DMS153 (cell line): ENCODE results near the gene MANSC4.
"Not testable (repeated sequence)": the region's sequence is repeated elsewhere in the genome, so short reads cannot be mapped to it uniquely, and the experiment has no call there.

Source experiments
- DNase-seq: peaks from one replicate; lab custom pipeline; 2025; lab: John Stamatoyannopoulos, UW

MANSC4 gene

DNA sequence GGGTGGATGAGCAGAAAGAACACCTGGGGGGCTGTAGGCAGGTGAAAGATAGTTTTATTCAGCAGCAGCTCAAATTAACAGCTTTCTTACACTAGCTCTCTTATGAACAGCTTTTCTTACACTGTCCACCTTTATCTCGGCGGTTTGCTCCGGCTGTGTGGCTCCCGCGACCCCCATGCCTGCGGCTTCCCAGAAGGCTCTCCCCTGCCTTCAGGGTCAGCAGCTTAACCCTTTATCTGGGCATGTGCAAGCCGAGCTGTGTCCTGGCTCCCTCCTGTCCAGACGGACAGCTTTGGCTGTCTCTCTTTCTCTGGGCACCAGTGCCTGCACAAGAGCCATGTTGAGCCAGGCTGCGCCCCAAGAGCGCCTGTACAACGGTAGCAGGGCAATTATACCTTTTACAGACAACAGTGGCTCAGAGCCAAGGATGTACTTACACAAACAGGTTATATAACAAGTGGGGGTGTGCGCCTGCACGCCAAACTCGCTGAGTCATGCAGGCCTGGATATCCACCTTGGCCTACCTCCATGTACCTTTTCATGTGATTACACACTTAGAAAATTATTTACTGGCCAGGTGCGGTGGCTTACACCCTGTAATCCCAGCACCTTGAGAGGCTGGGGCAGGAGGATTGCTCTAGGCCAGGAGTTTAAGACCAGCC, 28.5 kb downstream of the MANSC4 start:
- DNase-seq = no peak

DNA sequence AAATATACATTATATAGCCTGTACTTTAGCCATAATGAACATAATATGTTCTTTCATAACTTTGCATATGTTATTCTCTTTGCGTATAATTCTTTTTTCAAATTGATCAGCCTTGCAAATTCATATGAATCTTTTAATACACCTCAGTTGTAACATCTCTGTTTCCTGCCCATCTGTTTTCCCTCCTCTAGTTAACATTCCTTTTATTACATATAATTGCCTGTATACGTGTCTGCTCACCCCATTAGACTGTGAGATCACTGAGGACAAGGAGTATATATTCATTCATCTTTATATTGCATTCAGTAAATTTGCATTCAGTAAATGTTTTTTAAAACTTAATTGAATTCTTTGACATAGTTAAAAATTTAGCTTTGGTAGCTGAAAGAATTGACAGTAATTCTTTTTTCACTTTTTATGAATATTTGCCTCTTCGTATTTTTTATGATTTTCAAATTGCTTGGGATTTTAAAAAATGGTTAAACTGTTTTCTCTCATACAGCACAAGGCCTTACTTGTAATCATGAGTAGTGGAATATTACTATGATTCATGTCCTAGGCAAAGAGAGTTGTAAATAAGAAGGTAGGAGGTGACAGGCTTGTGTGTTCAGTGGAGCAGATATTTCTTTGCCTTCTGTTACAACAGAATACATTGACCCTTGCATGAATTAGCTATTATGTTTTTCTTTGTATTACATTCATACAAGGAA, 32.8 kb downstream of the MANSC4 start:
- DNase-seq = no peak

DNA sequence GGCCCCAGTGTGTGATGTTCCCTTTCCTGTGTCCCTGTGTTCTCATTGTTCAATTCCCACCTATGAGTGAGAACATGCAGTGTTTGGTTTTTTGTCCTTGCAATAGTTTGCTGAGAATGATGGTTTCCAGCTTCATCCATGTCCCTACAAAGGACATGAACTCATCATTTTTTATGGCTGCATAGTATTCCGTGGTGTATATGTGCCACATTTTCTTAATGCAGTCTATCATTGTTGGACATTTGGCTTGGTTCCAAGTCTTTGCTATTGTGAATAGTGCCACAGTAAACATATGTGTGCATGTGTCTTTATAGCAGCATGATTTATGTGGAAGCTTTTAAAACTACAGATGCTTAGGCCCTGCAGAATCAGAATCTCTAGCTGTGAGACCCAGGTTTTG, 34.3 kb downstream of the MANSC4 start:
- DNase-seq = not testable (repeated sequence)

DNA sequence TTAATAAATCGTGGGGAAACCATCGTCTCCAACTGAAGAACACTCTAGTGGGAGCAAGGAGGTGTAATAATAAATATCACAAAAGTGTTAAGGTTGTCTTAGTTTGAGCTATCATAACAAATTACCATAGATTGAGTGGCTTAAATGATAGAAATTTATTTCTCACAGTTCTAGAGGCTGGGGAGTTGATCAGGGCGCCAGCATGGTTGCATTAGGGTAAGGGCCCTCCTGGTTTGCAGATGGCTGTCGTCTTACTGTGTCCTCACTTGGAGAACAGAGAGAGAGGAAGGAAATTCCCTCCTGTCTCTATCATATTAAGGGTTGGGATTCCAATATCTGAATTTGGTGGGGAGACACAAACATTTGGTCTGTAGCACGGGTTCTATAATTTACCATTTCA, 36.4 kb downstream of the MANSC4 start:
- no peak for DNase-seq

DNA sequence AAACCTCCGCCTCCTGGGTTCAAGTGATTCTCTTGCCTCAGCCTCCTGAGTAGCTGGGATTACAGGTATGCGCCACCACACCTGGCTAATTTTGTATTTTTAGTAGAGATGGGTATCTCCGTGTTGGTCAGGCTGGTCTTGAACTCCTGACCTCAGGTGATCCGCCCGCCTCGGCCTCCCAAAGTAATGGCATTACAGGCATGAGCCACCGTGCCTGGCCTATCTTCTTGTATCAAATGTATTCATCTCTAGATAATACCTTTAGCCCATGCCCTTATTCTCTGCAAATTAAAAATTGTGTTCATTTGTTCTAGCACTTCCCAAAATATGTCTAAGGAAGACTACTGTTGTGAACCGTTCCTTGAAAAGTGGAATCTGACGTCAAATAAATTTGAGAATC, 45.7 kb downstream of the MANSC4 start:
- DNase-seq = not testable (repeated sequence)

DNA sequence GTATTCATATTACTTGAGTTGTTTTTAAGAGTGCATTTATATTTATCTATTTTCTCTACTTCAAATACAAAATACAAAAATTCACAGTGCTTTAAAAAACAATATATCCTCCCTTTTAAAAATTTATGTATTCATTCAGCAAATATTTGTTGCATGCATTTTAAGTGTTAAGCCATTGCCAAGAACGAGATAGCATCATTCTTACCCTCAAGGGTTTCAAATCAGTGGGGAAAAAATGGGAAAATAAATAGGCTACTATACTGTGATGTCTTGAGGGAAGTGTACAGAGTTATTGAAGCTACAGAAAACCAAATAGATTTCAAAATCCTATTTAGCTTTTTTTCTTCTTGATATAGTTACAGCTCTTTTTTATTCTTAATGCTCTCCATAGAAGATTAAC, 46.2 kb downstream of the MANSC4 start:
- no peak for DNase-seq

DNA sequence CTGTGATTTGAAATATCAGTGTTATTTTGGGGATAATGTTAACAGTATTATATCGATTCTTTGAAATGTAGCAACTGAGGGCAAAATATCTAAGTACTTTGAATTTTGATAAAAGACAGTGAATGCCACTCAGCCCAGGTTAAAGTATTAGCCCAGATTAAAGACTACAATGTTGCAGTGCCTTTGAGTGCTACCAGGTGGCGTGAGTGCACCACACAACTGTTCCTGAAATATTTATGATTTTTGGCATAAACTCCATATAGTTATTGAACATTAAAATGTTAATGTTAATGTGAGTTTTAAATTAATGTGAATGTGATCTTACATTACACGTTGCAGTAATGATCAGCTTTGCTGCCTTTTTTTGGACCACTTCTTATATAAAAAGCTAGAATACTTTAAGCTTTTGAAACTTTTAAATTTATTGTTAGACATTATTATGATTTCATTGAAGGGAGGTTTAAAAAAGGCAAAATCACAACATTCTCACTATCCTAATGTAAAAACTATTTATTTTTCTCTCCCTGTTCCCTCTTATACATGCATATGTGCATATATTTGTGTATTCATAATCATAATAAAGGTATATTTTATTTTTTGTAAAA, 46.9 kb downstream of the MANSC4 start:
- no peak for DNase-seq

DNA sequence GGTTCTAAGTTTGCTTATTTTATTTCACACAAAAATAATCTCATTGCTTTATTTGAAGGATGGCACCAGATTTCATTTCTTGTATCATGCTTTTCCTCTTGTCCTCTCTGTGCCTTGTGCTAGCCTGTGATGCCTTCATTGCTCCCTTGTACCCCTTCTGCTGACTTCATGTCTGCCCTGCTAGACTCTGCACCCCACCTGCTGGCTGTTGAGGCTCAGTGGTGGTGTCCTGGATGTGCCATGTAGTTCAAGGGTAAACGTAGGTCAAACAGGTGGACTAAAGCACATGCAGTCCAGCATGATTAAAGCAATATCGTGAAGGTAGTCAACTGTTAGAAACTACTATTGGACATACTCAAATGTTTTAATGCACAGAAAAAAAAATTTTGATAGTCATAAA, 47.8 kb downstream of the MANSC4 start:
- DNase-seq = no peak

DNA sequence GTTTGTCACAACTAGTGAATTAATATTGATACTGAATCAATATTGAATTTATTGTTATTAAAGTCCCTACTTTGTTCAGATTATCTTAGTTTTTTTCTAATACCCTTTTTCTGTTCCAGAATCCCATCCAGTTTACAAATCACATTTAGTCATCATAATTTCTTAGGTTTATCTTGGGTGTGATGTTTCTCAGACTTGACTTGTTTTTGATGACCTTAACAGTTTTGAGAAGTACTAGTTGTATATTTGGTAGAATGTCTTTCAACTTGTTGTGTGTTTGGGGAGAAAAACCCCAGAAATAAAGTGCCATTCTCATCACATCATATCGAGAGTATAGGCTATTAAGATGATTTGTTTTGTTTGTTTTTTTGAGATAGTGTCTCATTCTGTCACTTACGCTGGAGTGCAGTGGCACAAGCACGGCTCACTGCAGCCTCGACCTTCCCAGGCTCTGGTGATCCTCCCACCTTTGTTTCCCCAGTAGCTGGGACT, 49.9 kb downstream of the MANSC4 start:
- no peak for DNase-seq

DNA sequence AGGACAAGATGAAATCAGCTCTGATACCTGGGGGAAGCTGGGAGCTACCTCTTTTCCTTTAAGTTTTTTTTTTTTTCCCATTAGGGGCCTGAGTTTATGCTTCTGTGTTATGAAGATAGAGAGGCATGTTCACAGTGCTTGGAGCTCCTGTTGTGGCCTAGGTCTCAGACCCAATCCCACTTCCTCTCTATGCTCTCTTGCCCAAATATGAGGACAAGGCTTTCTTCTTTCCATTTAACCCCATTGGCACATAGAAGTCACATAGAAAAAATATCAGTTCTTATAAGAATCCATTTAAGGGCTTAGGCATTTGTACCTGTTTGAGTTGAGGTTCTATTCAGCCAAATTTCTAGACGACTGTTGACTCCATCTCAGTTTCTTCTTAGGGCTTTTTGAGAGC, 56.8 kb downstream of the MANSC4 start:
- no peak for DNase-seq
